Measurements from ENCODE around the gene SSH3.

Gene SSH3

GRCh38 chr11:67268081-67268961 is 35.0 kb upstream of the SSH3 start:
- DNase-seq = peak; percentile 65

- peak; percentile 9 for DNase-seq
Measured at GRCh38 chr11:67268962-67269268, 34.4 kb upstream of the SSH3 start.

- peak; percentile 26 for DNase-seq
Measured at GRCh38 chr11:67269401-67270255, 33.7 kb upstream of the SSH3 start.

- peak; percentile 41 for DNase-seq
Measured at GRCh38 chr11:67270256-67271204, 32.8 kb upstream of the SSH3 start.

- no peak for DNase-seq
Measured at GRCh38 chr11:67271205-67271540, 32.2 kb upstream of the SSH3 start.

GRCh38 chr11:67271541-67272284 is 31.6 kb upstream of the SSH3 start:
- peak; percentile 79 for DNase-seq

GRCh38 chr11:67272327-67273259 is 30.7 kb upstream of the SSH3 start:
- peak; percentile 24 for DNase-seq

- peak; percentile 16 for DNase-seq
Measured at GRCh38 chr11:67273260-67273990, 29.9 kb upstream of the SSH3 start.

- peak; percentile 13 for DNase-seq
Measured at GRCh38 chr11:67274768-67275605, 28.3 kb upstream of the SSH3 start.

GRCh38 chr11:67275606-67276409 is 27.5 kb upstream of the SSH3 start:
- DNase-seq = peak; percentile 37

GRCh38 chr11:67276781-67277230 is 26.5 kb upstream of the SSH3 start:
- DNase-seq = peak; percentile 50

GRCh38 chr11:67277231-67277961 is 25.9 kb upstream of the SSH3 start:
- peak; percentile 97 for DNase-seq

GRCh38 chr11:67278135-67278938 is 25.0 kb upstream of the SSH3 start:
- no peak for DNase-seq

GRCh38 chr11:67278939-67279588 is 24.3 kb upstream of the SSH3 start:
- peak; percentile 6 for DNase-seq

- peak; percentile 14 for DNase-seq
Measured at GRCh38 chr11:67279589-67280340, 23.6 kb upstream of the SSH3 start.
